CD4-positive, alpha-beta T cell treated with Interleukin-4 for 4 hours (primary cell): ENCODE measurements around the gene OR14A2.
A peak's percentile ranks its signal among the peaks of the same experiment; 100 is the strongest.
"Not testable (repeated sequence)": the region's sequence is repeated elsewhere in the genome, so short reads cannot be mapped to it uniquely, and the experiment has no call there.

Source experiments
- DNase-seq: peaks from one replicate; pipeline ENCODE4 v3.0.0-alpha.2; 2020

Gene OR14A2

GRCh38 chr1:247748041-247748440 lies at the start of gene OR14A2:
Gene OR14A2 (minus strand): TSS chr1:247748141.
- no peak for DNase-seq

GRCh38 chr1:247797518-247797917 lies 49.6 kb upstream of the OR14A2 start:
- DNase-seq, result no peak

GRCh38 chr1:247769603-247770002 lies 21.7 kb upstream of the OR14A2 start:
- no peak for DNase-seq

GRCh38 chr1:247760456-247760855 lies 12.5 kb upstream of the OR14A2 start, which contains the start of gene OR1C1:
Gene OR1C1 (minus strand): TSS chr1:247760556. CDS start chr1:247758406, 2,150 bp downstream.
- DNase-seq, result no peak

DNA sequence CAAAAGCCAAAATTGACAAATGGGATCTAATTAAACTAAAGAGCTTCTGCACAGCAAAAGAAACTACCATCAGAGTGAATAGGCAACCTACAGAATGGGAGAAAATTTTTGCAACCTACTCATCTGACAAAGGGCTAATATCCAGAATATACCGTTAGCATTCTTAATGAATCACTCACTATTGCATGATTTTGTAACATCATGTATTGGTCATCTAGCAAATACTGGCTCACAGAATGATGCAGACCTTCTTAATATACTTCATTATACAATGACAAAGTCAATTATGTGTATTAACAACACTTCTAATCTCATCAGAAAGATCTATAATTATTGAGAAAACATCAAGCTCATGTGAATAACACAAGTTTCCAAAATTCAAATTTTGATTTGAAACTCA lies 6.4 kb upstream of the OR14A2 start:
- not testable (repeated sequence) for DNase-seq

DNA sequence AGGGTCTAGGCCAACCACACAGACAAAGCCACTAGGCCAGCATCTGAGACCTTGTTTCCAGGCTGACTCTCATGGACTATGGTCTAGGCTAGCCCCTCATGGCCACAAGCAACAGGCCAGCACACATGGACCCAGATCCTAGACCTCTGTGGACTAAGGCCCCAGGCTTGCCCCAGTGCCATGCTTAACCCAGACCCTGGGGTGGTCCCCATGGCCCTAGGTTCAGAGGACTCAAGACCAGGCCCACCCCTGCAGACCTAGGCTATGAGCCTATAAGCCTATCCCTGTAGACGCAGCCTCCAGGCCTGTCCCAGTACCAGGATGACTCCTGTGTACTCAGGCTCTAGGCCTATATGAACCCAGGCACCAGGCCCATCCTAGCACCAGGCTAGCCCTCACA lies 1.9 kb upstream of the OR14A2 start:
- no peak for DNase-seq

- DNase-seq, result no peak
These were observed 325 bp downstream of the OR14A2 start for GRCh38 chr1:247747616-247748015.

DNA sequence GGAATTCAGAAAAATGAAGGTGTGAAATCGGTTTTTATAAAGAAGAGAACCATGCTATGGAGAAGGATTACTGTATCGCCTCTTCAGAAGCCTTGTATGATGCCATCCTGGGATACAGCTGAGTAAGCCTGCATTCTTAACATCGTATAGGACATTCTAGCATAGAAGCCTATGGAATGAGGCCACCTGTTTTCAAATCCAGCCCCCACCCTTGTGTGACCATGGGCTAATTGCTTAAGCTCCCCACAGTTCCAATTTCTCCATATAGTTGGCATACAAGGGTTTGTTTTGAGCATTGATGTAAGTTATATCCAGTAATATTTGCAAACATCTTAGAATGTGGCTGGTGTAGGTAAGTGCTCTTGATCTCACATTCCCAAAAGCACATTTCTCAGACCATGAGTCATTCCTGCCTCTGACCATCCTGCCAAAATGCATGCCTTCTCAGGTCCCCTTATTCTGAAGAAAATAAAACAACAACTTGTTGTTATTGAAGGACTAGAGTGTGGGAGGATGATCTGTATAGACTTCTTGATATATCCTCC lies 1.5 kb downstream of the OR14A2 start:
- no peak for DNase-seq

GRCh38 chr1:247742215-247742760 lies 5.7 kb downstream of the OR14A2 start:
- DNase-seq, result not testable (repeated sequence)

DNA sequence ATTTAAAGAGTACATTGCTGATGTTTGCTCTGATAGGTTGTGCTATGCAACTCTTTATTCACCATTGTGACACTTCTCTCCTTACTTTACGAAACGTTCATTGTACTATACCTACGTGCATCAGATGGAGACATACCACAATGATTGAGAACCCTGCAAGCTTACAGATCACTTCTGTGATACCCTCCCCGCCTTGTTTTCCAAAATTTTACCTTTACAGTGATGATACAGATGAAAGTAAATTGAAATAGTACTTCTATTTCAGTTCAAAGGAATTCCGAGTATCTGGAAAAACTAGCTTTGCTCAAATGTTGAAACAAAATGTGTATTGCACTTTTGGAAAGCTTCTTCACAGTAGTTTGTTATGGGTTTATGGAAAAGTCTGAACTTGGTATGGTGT lies 6.2 kb downstream of the OR14A2 start:
- no peak for DNase-seq

GRCh38 chr1:247740721-247741120 lies 7.2 kb downstream of the OR14A2 start:
- DNase-seq, result no peak

DNA sequence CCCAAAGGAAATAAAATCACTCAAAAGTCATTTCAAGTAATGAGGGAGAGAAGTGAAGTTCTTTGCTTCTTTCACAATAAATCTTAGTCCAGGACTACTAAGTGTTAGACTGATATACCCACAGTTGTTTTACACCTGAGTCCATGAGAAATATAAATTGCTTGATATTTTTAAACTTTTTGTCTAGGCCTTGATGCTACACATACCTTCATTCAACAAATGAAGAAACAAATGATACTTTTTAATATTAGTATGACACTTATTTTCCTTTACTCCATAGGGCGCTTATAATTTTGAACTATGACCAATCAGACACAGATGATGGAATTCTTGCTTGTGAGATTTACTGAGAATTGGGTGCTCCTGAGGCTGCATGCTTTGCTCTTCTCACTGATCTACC lies 9.6 kb downstream of the OR14A2 start, which contains the start of gene OR14K1:
TSS of gene OR14K1 (plus strand) at position 301 of the 400 bp plus-strand sequence. CDS start at position 301, 0 bp downstream.
- DNase-seq, result no peak

- no peak for DNase-seq
These were observed 26.7 kb downstream of the OR14A2 start for GRCh38 chr1:247721222-247721621.

GRCh38 chr1:247716546-247716945 lies 31.4 kb downstream of the OR14A2 start, which contains the start of gene OR6F1:
Gene OR6F1 (minus strand): TSS chr1:247716646. CDS start chr1:247712755, 3,891 bp downstream.
- no peak for DNase-seq

GRCh38 chr1:247713753-247714152 lies 34.2 kb downstream of the OR14A2 start:
- no peak for DNase-seq

GRCh38 chr1:247710681-247711080 lies 37.3 kb downstream of the OR14A2 start:
- DNase-seq, result not testable (repeated sequence)

DNA sequence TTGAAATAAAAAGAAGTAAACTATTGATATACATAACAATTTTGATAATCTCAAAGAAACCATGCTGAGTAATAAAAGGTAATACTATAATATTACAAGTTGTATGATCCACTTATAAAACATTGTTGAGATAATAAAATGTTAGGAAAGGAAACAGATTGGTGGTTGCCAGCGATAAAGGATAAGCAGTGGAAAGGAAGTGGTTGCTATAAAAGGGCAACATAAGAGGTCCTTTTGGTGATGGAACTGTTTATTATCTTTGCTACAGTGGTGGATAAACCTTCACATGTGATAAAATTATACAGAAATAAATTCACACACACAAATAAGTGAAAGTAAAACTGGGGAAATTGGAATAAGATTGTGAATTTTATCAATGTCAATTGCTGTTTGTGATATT lies 46.6 kb downstream of the OR14A2 start:
- no peak for DNase-seq

DNA sequence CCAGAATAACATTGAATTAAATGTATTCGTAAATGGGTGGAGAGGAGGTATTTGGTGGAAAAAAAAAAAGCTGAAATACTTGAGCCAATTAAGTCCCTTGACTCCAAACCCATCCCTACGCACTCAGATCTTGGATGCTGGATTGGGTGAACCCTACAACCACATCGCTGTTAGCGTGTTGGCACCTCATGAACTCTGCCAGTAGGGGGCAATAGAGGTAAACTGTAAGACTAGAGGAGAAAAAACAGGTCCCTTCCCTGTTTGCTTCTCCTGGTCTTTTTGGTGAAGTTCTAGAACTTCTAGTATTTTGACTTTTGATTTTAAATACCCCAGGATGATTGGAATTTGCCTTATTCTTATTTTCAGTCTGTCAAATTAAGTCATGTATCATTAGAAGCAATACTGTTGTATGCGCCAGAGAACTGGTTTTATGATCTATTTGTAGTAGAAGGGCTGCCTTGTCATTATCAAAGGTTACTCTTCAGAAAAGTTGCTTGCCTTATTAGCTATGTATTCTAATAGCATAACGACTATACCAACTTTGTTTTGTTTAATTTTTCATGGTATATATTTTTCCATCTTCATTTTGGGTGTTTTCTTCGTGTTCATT lies 66.5 kb downstream of the OR14A2 start:
- DNase-seq, result peak; percentile 32

DNA sequence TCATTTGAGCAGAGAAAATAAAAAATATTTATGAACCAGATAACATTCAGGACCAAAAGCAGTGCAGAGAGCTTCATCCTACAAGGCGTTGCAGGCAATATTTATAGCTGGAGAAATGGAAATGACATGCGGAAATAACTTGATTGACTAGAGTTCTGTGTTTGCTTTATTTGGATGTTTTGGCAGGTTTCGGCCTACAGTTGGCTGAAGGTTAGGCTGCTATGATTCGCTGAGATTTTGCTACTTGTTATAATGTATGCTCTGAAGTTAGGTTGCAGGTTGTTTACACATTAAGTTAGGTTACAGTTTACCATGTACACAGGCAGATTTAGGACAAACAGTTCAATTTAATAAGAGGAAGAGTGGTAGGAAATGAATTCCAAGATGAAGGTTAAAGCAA lies 67.8 kb downstream of the OR14A2 start:
- DNase-seq, result no peak

DNA sequence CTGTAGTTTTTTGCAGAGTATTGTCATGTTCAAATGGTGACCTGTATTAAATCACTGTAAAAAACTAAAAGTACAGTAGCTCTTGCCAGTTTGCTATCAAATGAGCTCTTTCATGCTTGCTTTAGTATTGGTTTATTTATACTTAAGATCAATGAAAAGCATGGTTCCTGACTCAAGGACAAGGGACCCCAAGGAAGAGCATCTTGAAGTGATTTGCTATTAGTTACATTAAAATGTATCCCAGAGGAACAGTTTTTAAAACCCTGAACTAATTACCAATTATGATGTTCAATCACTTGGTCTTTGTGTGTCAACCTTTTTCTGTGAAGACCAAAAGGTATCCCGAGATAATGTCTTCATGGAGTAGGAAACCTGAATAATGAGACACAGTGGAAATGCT lies 68.3 kb downstream of the OR14A2 start, which contains the start of gene OR13G1:
TSS of gene OR13G1 (minus strand) at position 101 of the 400 bp plus-strand sequence. CDS start 6,698 bp downstream, outside the sequence.
- no peak for DNase-seq
